LoVo (cell line): ENCODE measurements around the gene LFNG.

Experiments used
- DNase-seq: peaks from one replicate; pipeline ENCODE4 v3.0.0-alpha.2; 2016; ENCODE audit warnings: low spot score

Gene LFNG

DNA sequence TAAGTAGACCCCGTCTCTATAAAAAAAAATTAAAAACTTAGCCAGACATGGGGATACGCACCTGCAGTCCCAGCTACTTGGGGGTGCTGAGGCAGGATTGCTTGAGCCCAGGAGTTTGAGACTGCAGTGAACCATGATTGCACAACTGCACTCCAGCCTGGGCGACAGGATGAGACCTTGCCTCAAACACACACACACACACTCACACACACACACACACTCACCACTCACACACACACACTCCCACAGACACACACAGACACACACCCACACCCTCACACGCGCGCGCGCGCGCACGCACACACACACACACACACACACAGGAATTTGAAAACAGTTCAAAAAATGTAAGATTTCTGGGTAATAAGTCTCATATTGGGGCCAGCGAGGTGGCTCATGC, 34.7 kb upstream of the LFNG start:
- DNase-seq: no peak

DNA sequence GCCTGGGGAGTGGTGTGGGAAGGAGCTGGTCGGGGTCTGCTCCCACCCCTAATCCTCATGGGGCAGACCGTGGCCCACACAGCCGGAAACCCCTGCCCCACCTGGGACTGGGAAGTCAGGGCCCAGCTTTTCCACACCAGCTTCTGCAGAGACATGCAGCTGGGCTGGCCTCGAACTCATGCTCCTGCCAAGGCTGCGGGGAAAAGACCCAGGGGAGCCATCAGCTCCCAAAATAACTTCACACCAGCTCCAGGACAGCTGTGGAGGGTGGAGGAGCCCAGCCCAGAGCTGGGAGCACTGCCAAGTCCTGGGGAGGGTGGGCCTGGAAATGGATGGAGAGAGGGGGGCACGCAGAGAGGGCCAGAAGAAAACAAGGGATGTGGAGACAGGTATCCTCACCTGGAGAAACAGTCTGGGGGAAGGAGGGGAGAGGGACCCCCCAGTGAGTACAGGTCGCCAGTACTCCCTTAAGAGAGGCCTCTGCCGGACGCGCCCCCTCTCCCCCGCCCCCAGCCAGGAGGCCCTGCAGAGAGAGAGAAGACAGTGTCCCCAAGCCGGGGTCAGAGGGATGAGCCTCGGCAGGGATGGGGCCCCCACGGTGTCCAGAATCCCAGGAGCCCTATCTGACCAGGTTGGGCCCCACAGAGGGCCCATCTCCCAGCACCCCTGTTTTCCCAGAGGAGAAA, 31.8 kb upstream of the LFNG start:
- no peak for DNase-seq

- no peak for DNase-seq
Observed at GRCh38 chr7:2488272-2488645, 31.3 kb upstream of the LFNG start.

- DNase-seq: no peak
Observed at GRCh38 chr7:2488681-2489080, 30.9 kb upstream of the LFNG start.

GRCh38 chr7:2490181-2490651, 29.4 kb upstream of the LFNG start:
- no peak for DNase-seq

DNA sequence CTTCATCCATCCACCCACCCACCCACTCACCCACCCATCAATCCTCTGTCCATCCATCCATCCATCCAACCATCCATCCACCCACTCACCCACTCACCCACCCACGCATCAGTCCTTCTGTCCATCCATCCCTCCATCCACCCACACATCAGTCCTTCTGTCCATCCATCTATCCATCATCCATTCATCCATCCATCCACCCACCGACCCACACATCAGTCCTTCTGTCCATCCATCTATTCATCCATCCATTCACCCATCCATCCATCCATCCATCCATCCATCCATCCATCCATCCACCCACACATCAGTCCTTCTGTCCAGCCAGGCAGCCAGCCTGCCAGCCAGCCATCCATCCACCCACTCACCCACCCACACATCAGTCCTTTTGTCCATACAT, 27.5 kb upstream of the LFNG start:
- no peak for DNase-seq

DNA sequence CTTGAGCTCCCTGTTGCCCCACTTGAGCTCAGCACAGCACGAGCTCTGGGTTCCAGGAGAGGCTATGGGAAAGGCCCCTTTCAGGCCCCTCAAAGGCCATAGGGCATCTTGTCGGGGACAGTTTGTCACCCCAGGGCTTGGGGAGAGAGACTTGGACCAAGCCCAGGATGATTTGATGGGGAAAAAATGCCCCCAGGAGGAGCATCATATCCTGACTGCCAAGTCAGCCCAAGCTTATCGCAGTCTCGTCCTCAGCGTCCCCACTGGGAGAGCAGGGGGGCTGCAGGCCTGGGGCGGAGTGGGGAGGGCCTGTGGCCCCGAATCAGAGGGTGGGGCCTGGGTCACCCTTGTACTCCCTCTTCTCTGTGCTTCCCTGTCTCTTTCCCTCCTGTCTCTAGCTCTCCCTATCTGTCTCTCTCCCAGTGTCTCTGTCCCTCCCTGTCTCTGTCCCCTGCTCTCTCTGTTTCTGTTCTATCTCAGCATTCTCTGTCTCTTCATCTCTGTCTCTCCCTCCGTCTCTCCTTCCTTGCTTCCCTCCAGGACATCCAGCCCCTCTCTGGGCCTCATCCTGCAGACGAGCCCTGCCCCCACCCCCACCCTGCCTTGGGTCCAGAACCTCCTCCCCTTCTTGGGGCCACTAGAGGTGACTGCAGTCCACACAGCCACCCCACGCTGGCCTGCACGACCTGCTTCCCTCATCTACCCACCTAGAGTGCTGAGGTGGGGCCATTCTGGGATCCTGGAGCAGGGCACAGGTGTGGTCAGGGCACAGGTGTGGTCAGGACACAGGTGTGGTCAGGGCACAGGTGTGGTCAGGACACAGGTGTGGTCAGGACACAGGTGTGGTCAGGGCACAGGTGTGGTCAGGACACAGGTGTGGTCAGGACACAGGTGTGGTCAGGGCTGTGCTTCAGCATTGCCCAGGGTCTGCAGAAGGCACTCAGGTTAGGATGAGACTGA, 26.1 kb upstream of the LFNG start:
- no peak for DNase-seq

- DNase-seq: no peak
Observed at GRCh38 chr7:2494191-2495130, 25.1 kb upstream of the LFNG start.

DNA sequence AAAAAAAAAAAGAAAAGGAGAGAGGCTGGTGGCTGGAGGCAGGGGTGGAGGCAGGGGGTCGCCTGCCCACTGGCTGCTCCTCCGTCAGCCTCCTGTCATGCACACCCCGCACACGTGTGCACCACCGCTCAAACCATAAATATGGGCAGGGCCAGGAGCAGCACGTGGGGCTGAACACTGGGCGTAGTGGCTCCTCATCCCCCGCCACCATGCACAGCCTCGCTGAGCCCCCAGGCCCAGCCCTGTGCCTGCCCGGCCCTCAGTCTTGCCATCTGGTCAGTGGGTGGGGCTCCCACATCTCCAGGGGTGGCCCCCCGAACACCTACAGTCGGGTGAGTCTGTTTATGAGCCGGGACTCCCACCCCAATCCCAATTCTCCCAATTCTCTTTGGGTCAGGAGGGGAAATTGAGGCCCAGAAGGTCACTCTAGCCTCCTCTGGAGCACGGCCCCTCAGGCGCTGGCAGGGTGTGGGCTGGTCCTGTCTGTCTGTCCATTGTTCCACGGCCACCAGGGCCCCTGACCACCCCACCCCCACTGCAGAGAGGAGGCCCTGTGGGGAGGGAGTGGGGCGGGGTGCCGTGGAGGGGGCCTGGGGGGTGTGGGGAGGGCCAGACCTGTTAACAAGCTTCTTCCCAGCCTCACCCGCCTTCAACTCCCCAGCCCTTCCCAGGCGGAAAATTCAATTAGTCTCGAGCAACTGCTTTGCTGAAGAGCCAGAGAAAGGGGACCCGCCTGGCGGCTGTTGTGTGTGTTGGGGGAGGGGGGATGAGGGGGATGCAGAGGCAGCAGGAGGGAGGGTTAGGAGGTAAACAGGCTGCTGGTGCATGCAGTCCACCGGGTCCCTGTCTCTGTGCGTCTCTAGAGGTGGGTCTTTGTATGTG, 23.9 kb upstream of the LFNG start:
- DNase-seq: no peak

DNA sequence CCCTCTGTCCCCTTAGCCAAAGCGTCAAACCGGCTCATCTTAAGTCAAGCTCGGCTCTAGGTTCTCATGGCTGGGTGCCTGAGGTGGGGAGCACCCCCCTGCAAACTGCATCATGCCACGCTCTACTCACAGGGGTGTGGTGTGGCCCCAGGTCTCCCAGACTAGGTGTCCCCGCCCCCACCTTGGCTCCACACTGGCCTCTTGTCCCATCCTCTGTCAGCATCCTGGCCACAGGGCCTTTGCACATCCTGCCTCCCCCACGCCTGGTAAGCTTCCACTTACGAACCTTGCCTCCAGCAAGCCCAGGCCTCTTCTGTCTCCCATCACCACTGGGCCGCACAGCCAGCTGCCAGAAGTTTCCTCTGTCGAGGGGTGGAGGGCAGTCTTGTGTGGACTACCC, 23.2 kb upstream of the LFNG start:
- no peak for DNase-seq

DNA sequence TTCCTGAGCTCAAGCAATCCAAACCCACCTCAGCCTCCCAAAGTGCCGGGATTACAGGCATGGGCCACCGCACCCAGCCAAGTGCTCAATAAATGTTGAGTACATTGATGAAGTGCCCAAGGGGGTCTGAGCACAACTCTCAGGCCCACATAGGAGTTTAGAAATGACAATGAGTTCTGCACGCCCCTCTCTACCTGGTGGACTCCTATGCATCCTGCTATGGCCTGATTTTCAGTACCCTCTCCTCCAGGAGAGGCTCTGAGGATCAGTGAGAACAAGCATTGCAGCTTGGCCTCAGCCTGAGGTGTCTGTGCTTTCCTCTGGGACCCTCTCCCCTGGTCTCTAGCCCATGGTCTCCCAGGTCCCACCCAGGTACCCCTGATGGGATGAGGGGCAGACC, 22.5 kb upstream of the LFNG start:
- no peak for DNase-seq

- DNase-seq: no peak
Observed at GRCh38 chr7:2497500-2498336, 21.9 kb upstream of the LFNG start.

DNA sequence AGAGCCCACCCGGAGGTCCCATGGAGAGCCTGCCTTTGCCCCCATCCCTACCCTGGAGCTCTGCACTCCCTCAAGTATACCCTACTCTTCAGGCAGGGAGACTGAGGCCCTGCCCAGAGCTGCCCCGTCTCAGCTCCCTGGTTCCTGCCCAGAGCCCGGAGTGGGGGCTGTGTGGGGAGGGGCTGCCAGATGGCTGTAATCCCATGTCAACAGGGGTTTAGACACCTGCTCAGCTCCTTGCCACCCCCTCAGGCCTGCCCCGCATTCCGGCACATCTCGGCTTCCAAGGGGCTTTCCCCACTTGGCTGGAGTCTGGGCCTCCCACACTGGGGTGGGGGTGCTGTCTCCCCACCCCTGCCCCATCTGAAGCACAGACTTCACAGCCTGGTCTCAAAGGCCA, 20.9 kb upstream of the LFNG start:
- no peak for DNase-seq

- DNase-seq: no peak
Observed at GRCh38 chr7:2499181-2499580, 20.4 kb upstream of the LFNG start.

- DNase-seq: no peak
Observed at GRCh38 chr7:2499719-2500430, 19.7 kb upstream of the LFNG start.

DNA sequence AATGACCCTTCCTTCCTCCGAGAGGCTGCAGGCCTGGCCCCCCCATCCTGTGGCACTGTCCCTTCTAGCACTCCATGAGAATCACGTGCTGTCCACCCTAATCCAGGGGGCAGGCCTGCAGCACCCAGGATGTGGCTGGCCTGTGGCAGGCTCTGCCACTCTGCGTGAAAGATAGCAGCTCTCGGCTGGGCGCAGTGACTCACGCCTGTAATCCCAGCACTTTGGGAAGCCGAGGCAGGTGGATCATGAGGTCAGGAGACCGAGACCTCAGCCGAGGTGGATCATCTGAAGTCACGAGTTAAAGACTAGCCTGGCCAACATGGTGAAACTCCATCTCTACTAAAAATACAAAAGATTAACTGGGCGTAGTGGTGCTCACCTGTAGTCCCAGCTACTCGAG, 18.9 kb upstream of the LFNG start:
- no peak for DNase-seq

DNA sequence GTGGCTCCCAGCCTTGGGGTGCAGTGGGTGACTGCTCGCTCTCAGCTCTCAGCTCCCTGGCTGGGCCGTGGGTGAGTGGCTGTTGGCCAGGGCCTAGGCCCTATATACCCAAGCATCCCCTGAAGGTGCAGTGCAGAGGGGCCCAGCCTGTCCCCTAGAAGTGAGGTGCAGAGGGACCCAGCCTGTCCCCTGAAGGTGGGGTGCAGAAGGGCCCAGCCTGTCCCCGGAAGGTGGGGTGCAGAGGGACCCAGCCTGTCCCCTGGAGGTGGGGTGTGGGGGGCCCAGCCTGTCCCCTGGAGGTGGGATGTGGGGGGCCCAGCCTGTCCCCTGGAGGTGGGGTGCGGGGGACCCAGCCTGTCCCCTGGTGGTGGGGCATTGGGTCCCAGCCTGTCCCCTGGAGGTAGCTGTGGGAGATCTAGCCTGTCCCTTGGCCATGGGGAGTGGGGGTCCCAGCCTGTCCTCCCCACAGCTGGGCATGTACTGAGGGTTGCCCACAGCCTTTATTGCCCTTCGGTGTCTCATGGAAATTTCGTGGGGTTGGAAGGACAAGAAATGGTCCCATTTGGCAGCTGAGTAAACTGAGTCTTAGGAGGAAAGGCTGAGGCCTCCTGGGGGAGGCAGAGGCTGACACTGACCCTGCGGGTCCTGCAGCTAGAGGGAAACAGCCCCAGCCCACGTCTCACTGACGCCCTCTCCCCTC, 17.5 kb upstream of the LFNG start:
- DNase-seq: no peak

- DNase-seq: no peak
Observed at GRCh38 chr7:2502647-2502966, 17.0 kb upstream of the LFNG start.
